GM08714 (cell line): ENCODE measurements around the gene IL1B.

ENCODE experiments used
- H3K4me3 ChIP-seq: fragments of 200-500 bp; sonication (Bioruptor generic); 2 replicates; pipeline ENCODE4 v1.5.1; 2014; ENCODE audit warnings: mild to moderate bottlenecking, low read length, inconsistent platforms
- ZNF274 ChIP-seq: IDR thresholded peaks from 2 replicates; pipeline ENCODE4 v1.6.1; 2012; ENCODE audit warnings: mild to moderate bottlenecking, low read depth, low read length

IL1B gene

GRCh38 chr2:112792419-112792818 lies 44.2 kb downstream of the IL1B start:
- H3K4me3 ChIP-seq: no peak overlapping the region
- no peak for TF ChIP-seq ZNF274

- TF ChIP-seq ZNF274: no peak
These were observed 44.8 kb downstream of the IL1B start for GRCh38 chr2:112791693-112792230.

GRCh38 chr2:112791019-112791418 lies 45.6 kb downstream of the IL1B start:
- no peak for TF ChIP-seq ZNF274
- no peak overlapping the region for H3K4me3 ChIP-seq

More at GRCh38 chr2:112791693-112792230, 44.8 kb downstream of the IL1B start:
- no peak overlapping the region for H3K4me3 ChIP-seq

GRCh38 chr2:112790305-112790704 lies 46.3 kb downstream of the IL1B start:
- no peak for TF ChIP-seq ZNF274
- no peak overlapping the region for H3K4me3 ChIP-seq

GRCh38 chr2:112789186-112789585 lies 47.4 kb downstream of the IL1B start:
- no peak overlapping the region for H3K4me3 ChIP-seq
- TF ChIP-seq ZNF274: no peak

GRCh38 chr2:112788653-112789052 lies 47.9 kb downstream of the IL1B start:
- no peak overlapping the region for H3K4me3 ChIP-seq
- no peak for TF ChIP-seq ZNF274

GRCh38 chr2:112787729-112788393 lies 48.7 kb downstream of the IL1B start:
- no peak for TF ChIP-seq ZNF274
- no peak overlapping the region for H3K4me3 ChIP-seq

GRCh38 chr2:112787294-112787693 lies 49.3 kb downstream of the IL1B start:
- TF ChIP-seq ZNF274: no peak
- H3K4me3 ChIP-seq: no peak overlapping the region

GRCh38 chr2:112784199-112785189 lies 52.1 kb downstream of the IL1B start, which contains the start of gene IL1A:
Gene IL1A, minus strand, starts transcription at chr2:112784493. Its CDS starts 723 bp downstream, at chr2:112783770.
- H3K4me3 ChIP-seq: peak within 1 kb of the TSS; percentile 23; the same call in 1 of the 2 replicates
- TF ChIP-seq ZNF274: no peak

- H3K4me3 ChIP-seq: peak overlapping the region; percentile 23; the same call in 1 of the 2 replicates
- no peak for TF ChIP-seq ZNF274
These were observed 53.3 kb downstream of the IL1B start for GRCh38 chr2:112783187-112783714.

- no peak for TF ChIP-seq ZNF274
- no peak overlapping the region; the same call in 1 of the 2 replicates for H3K4me3 ChIP-seq
These were observed 54.3 kb downstream of the IL1B start for GRCh38 chr2:112782234-112782799.
